GM19395 (cell line): ENCODE data around the gene TYMS.

Experiments
- ATAC-seq: cut with Tn5 transposase; IDR thresholded peaks from one replicate; pipeline ENCODE4 v1.9.1; 2021; ENCODE audit warnings: mild to moderate bottlenecking, moderate library complexity; ENCODE audit not compliant: unreplicated experiment

TYMS gene

GRCh38 chr18:710418-711300 lies 53.2 kb downstream of the TYMS start:
- ATAC-seq, result no peak

- ATAC-seq, result peak; percentile 18
These were observed 53.8 kb downstream of the TYMS start for GRCh38 chr18:711310-711656.

GRCh38 chr18:711657-712400 lies 54.4 kb downstream of the TYMS start:
- peak; percentile 71 for ATAC-seq

- peak; percentile 87 for ATAC-seq
These were observed 55.1 kb downstream of the TYMS start, which contains the start of gene ENOSF1 for GRCh38 chr18:712401-713134. TSS of gene ENOSF1 (minus strand) at chr18:712630. CDS start at chr18:712587, 43 bp downstream.

GRCh38 chr18:713135-713490 lies 55.7 kb downstream of the TYMS start:
- no peak for ATAC-seq

- ATAC-seq, result no peak
These were observed 58.2 kb downstream of the TYMS start for GRCh38 chr18:715626-716025.

- ATAC-seq, result no peak
These were observed 59.5 kb downstream of the TYMS start for GRCh38 chr18:717003-717402.
